B cell (primary cell): ENCODE data around the gene SETDB1. TPM values are rescaled to one million over a fixed set of nuclear protein-coding genes. Genes with fewer than 3 reads are reported as not detected.

ENCODE experiments used
- ATAC-seq: fragments of 200-7000 bp; cut with Tn5 transposase; one replicate; pipeline ENCODE4 v1.10.0; 2021; ENCODE audit warnings: low read depth, mild to moderate bottlenecking, moderate number of reproducible peaks, moderate library complexity
- CTCF ChIA-PET: fragments of 350-600 bp; sonication (Branson Sonifier 250); formaldehyde crosslinking; loops from one replicate; lab custom pipeline; 2021; ENCODE audit warnings: antibody characterized with exemption, inconsistent platforms; lab: Charles Lee
- POLR2A ChIA-PET: fragments of 350-600 bp; sonication (Branson Sonifier 250); formaldehyde crosslinking; loops from one replicate; lab custom pipeline; 2021; ENCODE audit warnings: antibody characterized with exemption; lab: Charles Lee
- DNase-seq: peaks from one replicate; pipeline ENCODE4 v3.0.0; 2013
- H2AFZ ChIP-seq: 2 replicates; pipeline ENCODE4 v1.6.1; 2012; ENCODE audit warnings: mild to moderate bottlenecking, low read depth, low read length; ENCODE audit not compliant: insufficient read depth, poor library complexity, severe bottlenecking
- H3K27ac ChIP-seq, 2 donors: 1 replicate in 1 of 2; 2 replicates in 1 of 2; pipeline ENCODE4 v1.5.1; 2012 to 2013; ENCODE audit warnings: low read length in 2 of 2, mild to moderate bottlenecking in 2 of 2, moderate library complexity in 1 of 2
- H3K27me3 ChIP-seq, 4 experiments: fragments of 200-600 bp in 1 of 4; sonication (generic) in 1 of 4; replicated peaks in 1 of 4; 1 replicate in 2 of 4; 2 replicates in 2 of 4; pipeline versions ENCODE4 v1.6.1 to v1.7.0; 2013 to 2016; ENCODE audit warnings: low read length in 3 of 4, mild to moderate bottlenecking in 2 of 4, mixed read lengths in 1 of 4, moderate library complexity in 1 of 4; ENCODE audit not compliant: insufficient read depth in 4 of 4, control insufficient read depth in 3 of 4; ENCODE audit errors: control extremely low read depth in 1 of 4
- H3K36me3 ChIP-seq, 2 experiments: replicated peaks in 1 of 2; 1 replicate in 1 of 2; 2 replicates in 1 of 2; pipeline versions ENCODE4 v1.6.1 to v1.7.1; 2013; ENCODE audit warnings: low read length in 1 of 2; ENCODE audit not compliant: insufficient read depth in 2 of 2, control insufficient read depth in 1 of 2; ENCODE audit errors: control extremely low read depth in 1 of 2, extremely low read depth in 1 of 2
- H3K4me1 ChIP-seq, 2 donors: fragments of 200-600 bp in 1 of 2; sonication (generic) in 1 of 2; 1 replicate in 1 of 2; 2 replicates in 1 of 2; pipeline versions ENCODE4 v1.5.1 to v1.6.1; 2013 to 2017; ENCODE audit warnings: low read length in 2 of 2; ENCODE audit not compliant: control insufficient read depth in 2 of 2, insufficient read depth in 2 of 2
- H3K4me2 ChIP-seq: replicated peaks from 2 replicates; pipeline ENCODE3; 2012; ENCODE audit warnings: mild to moderate bottlenecking, low read depth, low read length; ENCODE audit not compliant: poor library complexity, severe bottlenecking
- H3K4me3 ChIP-seq, 5 experiments: fragments of 200-600 bp in 1 of 5; sonication (generic) in 1 of 5; 1 replicate in 3 of 5; 2 replicates in 2 of 5; pipeline versions ENCODE4 v1.5.1 to v1.7.0; 2011 to 2016; ENCODE audit warnings: low read length in 4 of 5, mild to moderate bottlenecking in 4 of 5, low read depth in 2 of 5, control low read depth in 1 of 5, moderate library complexity in 1 of 5; ENCODE audit not compliant: insufficient read depth in 1 of 5; ENCODE audit errors: control extremely low read depth in 1 of 5, extremely low read depth in 1 of 5
- H3K79me2 ChIP-seq: fragments of 200-600 bp; sonication (generic); one replicate; pipeline ENCODE4 v1.6.0; 2016; ENCODE audit warnings: low read length; ENCODE audit not compliant: control insufficient read depth, insufficient read depth
- H3K9ac ChIP-seq: fragments of 200-600 bp; sonication (generic); 2 replicates; pipeline ENCODE4 v1.6.1; 2017; ENCODE audit warnings: mild to moderate bottlenecking, low read length, moderate library complexity
- H3K9me3 ChIP-seq, 3 donors: one replicate each; pipeline versions ENCODE4 v1.6.1 to v1.7.1; 2013; ENCODE audit warnings: low read length in 2 of 3; ENCODE audit not compliant: control insufficient read depth in 2 of 3, insufficient read depth in 1 of 3; ENCODE audit errors: control extremely low read depth in 1 of 3
- H4K20me1 ChIP-seq: 2 replicates; pipeline ENCODE4 v1.6.0; 2012; ENCODE audit warnings: mild to moderate bottlenecking, low read length; ENCODE audit not compliant: insufficient read depth, control insufficient read depth, poor library complexity, severe bottlenecking
- H3K27ac Mint-ChIP-seq: one replicate; pipeline ENCODE4 v1.8.0; 2021; ENCODE audit warnings: mixed read lengths
- H3K27me3 Mint-ChIP-seq: one replicate; pipeline ENCODE4 v1.8.0; 2021; ENCODE audit warnings: mixed read lengths
- H3K4me1 Mint-ChIP-seq: one replicate; pipeline ENCODE4 v1.8.0; 2021; ENCODE audit warnings: mixed read lengths
- H3K4me3 Mint-ChIP-seq: one replicate; pipeline ENCODE4 v1.8.0; 2021; ENCODE audit warnings: mixed read lengths
- H3K9me3 Mint-ChIP-seq: one replicate; pipeline ENCODE4 v1.8.0; 2022; ENCODE audit warnings: mixed read lengths; ENCODE audit not compliant: insufficient read depth
- EZH2 ChIP-seq: IDR thresholded peaks from 2 replicates; pipeline ENCODE4 v1.6.1; 2012; ENCODE audit warnings: borderline replicate concordance, low read depth, mild to moderate bottlenecking, moderate library complexity, low read length; ENCODE audit not compliant: insufficient read depth, poor library complexity, severe bottlenecking
- WGBS: methylation state at CpG from one replicate; pipeline ENCODE4 v1.1.5; 2013; ENCODE audit warnings: missing lambda C conversion rate; ENCODE audit not compliant: insufficient coverage; 5-methylcytosine and 5-hydroxymethylcytosine counted together
- intact Hi-C: fragments of 100-400 bp; cut with micrococcal nuclease; formaldehyde crosslinking; loops from one replicate; pipeline ENCODE4 v1.10.0; 2022
- polyA plus RNA-seq: library from polyadenylated mRNA; depleted of rRNA; stranded (reverse); fragments of >200 nt; gene quantifications from 2 replicates; pipeline ENCODE4 v1.2.3, GENCODE V29; 2012
- total RNA-seq, 2 donors: library from RNA; stranded (reverse); fragments of 120-200 nt in 1 of 2; gene quantifications; 1 replicate in 1 of 2; 2 replicates in 1 of 2; pipeline versions ENCODE4 v1.2.3 to v1.2.4, GENCODE V29; 2013 to 2022
- TF ChIP-seq, protein P1 (sequence below): fragments of 200-600 bp; IDR thresholded peaks from one replicate; pipeline ENCODE4 v1.8.0; 2022; ENCODE audit warnings: antibody characterized with exemption, mild to moderate bottlenecking

SETDB1 gene
- total and polyA plus RNA-seq, 2 donors (not counting 1 experiment from before 2014, with no cell fraction given), result 57.4 to 115 TPM

DNA sequence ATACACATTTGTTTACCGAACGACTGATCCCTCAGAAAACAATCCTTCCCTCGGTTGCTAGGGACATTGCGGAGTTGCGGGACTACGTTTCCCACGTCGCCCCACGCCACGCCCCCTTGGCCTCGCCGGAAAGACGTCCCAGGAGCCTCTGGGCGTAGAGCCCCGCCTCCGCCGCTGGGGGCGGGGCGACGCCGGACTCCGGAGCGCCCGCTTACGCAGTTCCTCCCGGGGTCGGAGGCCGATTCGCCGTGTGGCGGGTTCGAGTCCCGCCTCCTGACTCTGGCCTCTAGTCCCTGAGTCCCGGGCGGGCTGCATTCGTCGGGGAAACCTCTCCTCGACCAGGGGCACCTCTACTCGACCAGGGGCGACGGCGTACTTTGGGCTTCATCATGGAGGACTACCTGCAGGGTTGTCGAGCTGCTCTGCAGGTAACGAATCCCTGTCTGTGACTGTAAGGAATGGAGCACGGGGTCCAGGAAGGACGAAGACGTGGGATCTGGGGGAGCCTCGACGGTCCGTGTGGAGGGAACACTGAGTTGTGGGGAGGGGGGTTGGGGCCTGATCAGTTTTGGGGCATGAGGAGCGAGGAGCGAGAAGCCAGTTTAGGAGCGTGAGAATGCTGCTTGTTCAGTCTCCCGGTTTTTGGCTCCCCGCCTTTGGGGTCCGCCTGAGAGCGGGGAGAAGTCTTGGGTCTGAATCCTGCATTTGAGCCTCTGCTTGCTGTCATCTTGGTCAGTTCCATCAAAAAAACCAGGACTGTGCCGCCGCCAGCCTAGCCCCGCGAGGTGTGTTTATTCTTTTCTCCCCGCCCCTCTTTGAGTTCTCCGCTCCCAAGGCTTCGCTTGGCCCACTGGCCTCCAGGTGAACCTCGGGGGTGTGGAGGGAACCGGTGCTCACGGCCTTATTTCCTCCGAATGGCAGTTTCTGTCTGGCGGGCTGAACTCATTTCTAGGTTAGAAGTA is 82.4 kb downstream of the SETDB1 start, which contains the start of gene PRUNE1:
PRUNE1 (plus strand) TSS at position 206 of the 962 bp plus-strand sequence; CDS start at position 390, 184 bp downstream.
- H2AFZ ChIP-seq, result peak within 1 kb of the TSS; percentile 99
- ChIA-PET POLR2A (interaction anchor here (0.7 to 1.5 kb wide), 4 partner anchors 52 to 159 kb away, joined by 3 to 5 read pairs (median 4); partner anchors contain the start of gene MLLT11), CTCF (no interaction called here)
- H3K4me2 ChIP-seq, result peak within 1 kb of the TSS; percentile 97
- peaks cover 3 to 8% of the 10 kb centered on the region in 2 experiments for H3K36me3 ChIP-seq
- no peaks in the 10 kb centered on the region for H3K9me3 ChIP-seq
- ATAC-seq (peak; percentile 97), DNase-seq (peak; percentile 98)
- TF ChIP-seq, protein P1, sequence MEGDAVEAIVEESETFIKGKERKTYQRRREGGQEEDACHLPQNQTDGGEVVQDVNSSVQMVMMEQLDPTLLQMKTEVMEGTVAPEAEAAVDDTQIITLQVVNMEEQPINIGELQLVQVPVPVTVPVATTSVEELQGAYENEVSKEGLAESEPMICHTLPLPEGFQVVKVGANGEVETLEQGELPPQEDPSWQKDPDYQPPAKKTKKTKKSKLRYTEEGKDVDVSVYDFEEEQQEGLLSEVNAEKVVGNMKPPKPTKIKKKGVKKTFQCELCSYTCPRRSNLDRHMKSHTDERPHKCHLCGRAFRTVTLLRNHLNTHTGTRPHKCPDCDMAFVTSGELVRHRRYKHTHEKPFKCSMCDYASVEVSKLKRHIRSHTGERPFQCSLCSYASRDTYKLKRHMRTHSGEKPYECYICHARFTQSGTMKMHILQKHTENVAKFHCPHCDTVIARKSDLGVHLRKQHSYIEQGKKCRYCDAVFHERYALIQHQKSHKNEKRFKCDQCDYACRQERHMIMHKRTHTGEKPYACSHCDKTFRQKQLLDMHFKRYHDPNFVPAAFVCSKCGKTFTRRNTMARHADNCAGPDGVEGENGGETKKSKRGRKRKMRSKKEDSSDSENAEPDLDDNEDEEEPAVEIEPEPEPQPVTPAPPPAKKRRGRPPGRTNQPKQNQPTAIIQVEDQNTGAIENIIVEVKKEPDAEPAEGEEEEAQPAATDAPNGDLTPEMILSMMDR, result no peak
- TF ChIP-seq EZH2, result no peak
- H3K4me1 Mint-ChIP-seq, result peaks cover 66% of the 10 kb centered on the region
- peak within 1 kb of the TSS; percentile 74 to 98 (median 85) for H3K4me3 ChIP-seq
- intact Hi-C loops, result loop anchor here (1.0 to 5.0 kb wide), 8 partner anchors 12 to 772 kb away; partner anchors contain the start of genes ANP32E, CDC42SE1, GABPB2 and LYSMD1
- no peaks in the 10 kb centered on the region for H3K27me3 ChIP-seq
- peaks cover 39 to 53% of the 10 kb centered on the region in 2 donors for H3K4me1 ChIP-seq
- H3K79me2 ChIP-seq, result peaks cover 67% of the 10 kb centered on the region
- no peaks in the 10 kb centered on the region for H3K9me3 Mint-ChIP-seq
- WGBS, result under 1% methylated on average over 63 of the region's 69 CpGs
- peak within 1 kb of the TSS; percentile 82 to 95 for H3K27ac ChIP-seq
- H3K27me3 Mint-ChIP-seq, result no peaks in the 10 kb centered on the region
- peak within 1 kb of the TSS; percentile 94 for H3K27ac Mint-ChIP-seq
- no peaks in the 10 kb centered on the region for H4K20me1 ChIP-seq
- H3K9ac ChIP-seq, result peak within 1 kb of the TSS; percentile 98
- H3K4me3 Mint-ChIP-seq, result peak within 1 kb of the TSS; percentile 90
